ENCODE measurements around the gene CTRB2.
"Not testable (repeated sequence)": the region's sequence is repeated elsewhere in the genome, so short reads cannot be mapped to it uniquely, and the experiment has no call there.

Gene CTRB2

GRCh38 chr16:75206749-75207451, at the start of gene CTRB2:
TSS of gene CTRB2 (minus strand) at chr16:75207161. CDS start at chr16:75207141, 20 bp downstream.
- DNase-seq, result no peak

GRCh38 chr16:75256059-75256571, 49.2 kb upstream of the CTRB2 start:
- DNase-seq, result no peak

GRCh38 chr16:75254359-75254837, 47.4 kb upstream of the CTRB2 start:
- DNase-seq, result no peak

GRCh38 chr16:75252946-75253911, 46.3 kb upstream of the CTRB2 start:
- DNase-seq, result no peak

GRCh38 chr16:75252049-75252864, 45.3 kb upstream of the CTRB2 start:
- DNase-seq, result no peak

GRCh38 chr16:75251280-75252048, 44.5 kb upstream of the CTRB2 start, which contains the start of gene BCAR1:
TSS of gene BCAR1 (minus strand) at chr16:75251624. CDS start at chr16:75251482, 142 bp downstream.
- peak; percentile 23 for DNase-seq

- no peak for DNase-seq
Measured at GRCh38 chr16:75250809-75251279, 43.9 kb upstream of the CTRB2 start.

- DNase-seq, result no peak
Measured at GRCh38 chr16:75250089-75250808, 43.3 kb upstream of the CTRB2 start.

GRCh38 chr16:75249441-75249840, 42.5 kb upstream of the CTRB2 start:
- no peak for DNase-seq

GRCh38 chr16:75248536-75249380, 41.8 kb upstream of the CTRB2 start:
- no peak for DNase-seq

- DNase-seq, result no peak
Measured at GRCh38 chr16:75248142-75248535, 41.2 kb upstream of the CTRB2 start.

GRCh38 chr16:75247249-75247648, 40.3 kb upstream of the CTRB2 start:
- DNase-seq, result no peak

GRCh38 chr16:75246504-75247205, 39.7 kb upstream of the CTRB2 start:
- DNase-seq, result no peak

- DNase-seq, result no peak
Measured at GRCh38 chr16:75244844-75245758, 38.1 kb upstream of the CTRB2 start.

GRCh38 chr16:75244225-75244809, 37.4 kb upstream of the CTRB2 start:
- no peak for DNase-seq

- DNase-seq, result no peak
Measured at GRCh38 chr16:75243667-75244224, 36.8 kb upstream of the CTRB2 start.

GRCh38 chr16:75242436-75243078, 35.6 kb upstream of the CTRB2 start:
- not testable (repeated sequence) for DNase-seq

Data from NCI-H2029 (cell line).